ENCODE data around the gene HCFC1R1.
"Not testable (repeated sequence)": the region's sequence is repeated elsewhere in the genome, so short reads cannot be mapped to it uniquely, and the experiment has no call there.

Gene HCFC1R1, protein sequence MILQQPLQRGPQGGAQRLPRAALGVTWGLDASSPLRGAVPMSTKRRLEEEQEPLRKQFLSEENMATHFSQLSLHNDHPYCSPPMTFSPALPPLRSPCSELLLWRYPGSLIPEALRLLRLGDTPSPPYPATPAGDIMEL

DNA sequence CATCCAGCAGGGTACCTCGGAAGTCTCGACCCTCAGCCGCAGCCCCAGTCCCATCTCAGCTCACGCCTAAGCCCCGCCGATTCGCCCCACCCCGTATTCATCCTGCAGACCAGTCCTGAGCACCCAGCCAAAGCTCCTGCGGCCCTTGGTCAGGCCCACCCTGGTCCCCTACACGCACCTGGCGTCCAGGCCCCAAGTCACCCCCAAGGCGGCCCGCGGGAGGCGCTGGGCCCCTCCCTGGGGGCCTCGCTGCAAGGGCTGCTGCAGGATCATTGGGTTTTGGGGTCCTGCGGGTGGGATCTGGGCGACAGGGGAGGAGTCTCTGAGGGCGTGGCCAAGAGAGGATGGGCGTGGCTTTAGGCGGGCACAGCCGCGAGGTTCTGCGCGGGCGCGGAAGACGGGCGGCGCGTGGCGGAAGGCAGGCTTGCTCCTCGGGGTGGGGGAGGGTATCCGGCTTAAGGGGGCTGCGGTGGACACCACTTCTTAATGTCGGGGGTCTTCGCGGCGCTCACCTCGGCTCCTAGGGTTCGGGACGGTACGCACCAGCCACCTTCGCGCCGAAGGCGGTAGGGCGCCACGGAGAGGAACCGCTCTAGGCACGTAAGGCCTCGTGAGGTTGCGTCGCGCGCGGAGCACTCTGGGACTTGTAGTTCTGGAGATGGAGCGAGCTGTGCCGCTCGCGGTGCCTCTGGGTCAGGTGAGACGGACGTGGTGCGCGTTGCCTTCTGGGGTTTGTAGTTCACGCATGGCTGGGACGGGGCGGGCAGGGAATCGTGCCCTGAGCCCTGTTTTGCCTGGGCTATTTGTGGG is at the start of gene HCFC1R1, which contains the start of gene THOC6:
Gene HCFC1R1 (minus strand): TSS at position 274 of the 810 bp plus-strand sequence. CDS start 1 bp downstream, at position 273.
Gene THOC6 (plus strand): TSS at position 367 of the 810 bp plus-strand sequence. CDS start 292 bp downstream, at position 659.
- peak; percentile 98 for DNase-seq (ENCODE audit: low spot score)

DNA sequence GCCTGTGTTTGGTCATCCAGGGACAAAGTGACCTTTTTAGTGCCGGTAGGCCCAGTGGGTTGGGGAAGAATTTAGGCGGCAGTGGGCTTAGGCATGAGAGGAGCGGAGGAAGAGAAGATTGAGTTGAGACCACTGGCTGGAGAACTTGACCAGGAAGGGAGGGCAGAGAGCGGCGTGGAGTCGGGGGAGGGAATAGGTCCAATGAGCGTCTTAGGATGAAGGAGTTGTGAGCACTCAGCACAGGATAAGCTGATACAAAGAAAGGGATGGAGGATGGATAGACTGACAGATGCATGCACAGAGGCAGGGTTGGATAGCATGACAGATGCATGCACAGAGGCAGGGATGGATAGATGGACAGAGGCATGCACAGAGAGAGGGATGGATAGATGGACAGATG is 49.7 kb upstream of the HCFC1R1 start:
- DNase-seq (ENCODE audit: low spot score): no peak

DNA sequence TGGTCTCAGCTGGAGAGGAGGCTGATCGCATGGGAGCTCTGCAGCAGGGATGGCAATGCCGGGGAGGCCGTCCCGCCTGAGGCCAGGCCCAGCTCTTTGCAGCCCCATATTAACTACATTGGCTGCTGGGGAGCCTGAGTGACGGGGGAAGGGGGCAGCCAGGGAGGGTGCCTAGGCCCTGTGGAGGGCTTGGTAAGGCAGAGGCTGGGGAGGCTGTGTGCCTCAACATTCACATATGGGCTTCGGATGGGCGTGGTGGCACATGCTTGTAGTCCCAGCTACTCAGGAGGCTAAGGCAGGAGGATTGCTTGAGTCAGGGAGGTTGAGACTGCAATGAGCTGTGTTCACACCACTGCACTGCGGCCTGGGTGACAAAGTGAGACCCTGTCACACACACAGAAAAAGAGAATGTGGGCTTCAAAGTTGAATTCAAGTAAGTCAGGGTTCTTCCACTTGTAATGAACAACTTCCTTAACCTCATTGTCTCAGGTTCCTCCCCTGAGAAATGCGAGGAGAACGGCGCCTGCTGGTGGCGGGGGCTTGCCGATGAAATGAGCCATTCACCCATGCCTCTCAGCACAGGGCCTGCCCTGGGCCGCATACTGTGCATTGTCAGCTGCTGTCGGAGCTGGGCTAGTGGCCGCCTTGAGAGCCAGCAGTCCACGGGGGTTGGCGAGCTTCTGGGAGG is 49.0 kb upstream of the HCFC1R1 start:
- DNase-seq (ENCODE audit: low spot score): not testable (repeated sequence)

DNA sequence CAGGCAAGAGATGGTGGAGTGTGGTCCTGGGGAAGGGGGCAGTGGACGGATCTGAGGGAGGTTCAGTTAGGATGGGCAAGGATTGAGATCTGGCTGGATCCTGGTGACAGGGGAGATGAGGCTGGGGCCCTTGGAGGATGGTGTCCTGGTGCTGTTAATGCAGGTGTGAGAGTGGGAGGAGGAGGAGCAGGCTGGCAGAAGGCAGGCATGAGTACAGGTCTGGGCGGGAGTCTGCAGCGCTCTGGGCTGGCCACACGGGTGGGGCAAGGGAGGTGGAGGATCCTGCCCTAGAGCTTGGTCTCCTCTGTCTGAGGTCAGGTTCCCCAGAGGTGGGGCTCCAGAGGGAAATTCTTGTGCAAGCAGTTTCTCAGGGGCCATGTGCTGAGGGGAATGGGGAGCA is 48.4 kb upstream of the HCFC1R1 start:
- DNase-seq (ENCODE audit: low spot score): not testable (repeated sequence)

DNA sequence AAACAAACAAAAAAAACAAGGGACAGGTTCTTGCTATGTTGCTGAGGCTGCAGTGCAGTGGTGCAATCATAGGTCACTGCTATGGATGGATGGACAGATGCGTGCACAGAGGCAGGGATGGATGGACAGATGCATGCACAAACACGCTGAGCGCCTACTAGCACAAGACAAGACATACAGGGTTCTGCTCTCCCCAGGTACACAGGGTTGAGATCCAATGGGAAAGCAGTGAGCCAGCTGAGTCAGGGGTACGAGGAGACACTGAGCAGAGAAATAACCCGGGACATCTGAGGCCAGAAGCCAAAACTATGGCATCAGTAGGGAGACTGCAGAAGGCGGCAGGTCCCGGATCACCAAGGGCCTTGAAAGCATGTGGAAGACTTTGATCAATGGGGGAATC is 47.9 kb upstream of the HCFC1R1 start:
- DNase-seq (ENCODE audit: low spot score): no peak

DNA sequence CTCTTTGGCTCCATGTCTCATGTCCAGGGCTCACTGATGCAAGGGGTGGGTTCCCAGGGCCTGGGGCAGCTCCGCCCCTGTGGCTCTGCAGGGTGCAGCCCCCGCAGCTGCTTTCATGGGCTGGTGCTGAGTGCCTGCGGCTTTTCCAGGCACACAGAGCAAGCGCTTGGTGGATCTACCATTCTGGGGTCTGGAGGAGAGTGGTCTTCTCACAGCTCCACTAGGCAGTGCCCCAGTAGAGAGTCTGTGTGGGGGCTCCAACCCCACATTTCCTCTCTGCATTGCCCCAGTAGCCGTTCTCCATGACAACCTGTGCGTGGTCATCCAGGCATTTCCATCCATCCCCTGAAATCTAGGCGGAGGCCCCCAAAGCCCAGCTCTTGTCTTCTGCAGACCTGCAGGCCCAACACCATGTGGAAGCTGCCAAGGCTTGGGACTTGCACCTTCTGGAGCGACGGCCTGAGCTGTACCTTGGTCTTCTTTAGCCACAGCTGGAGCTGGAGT is 46.9 kb upstream of the HCFC1R1 start:
- no peak for DNase-seq (ENCODE audit: low spot score)

DNA sequence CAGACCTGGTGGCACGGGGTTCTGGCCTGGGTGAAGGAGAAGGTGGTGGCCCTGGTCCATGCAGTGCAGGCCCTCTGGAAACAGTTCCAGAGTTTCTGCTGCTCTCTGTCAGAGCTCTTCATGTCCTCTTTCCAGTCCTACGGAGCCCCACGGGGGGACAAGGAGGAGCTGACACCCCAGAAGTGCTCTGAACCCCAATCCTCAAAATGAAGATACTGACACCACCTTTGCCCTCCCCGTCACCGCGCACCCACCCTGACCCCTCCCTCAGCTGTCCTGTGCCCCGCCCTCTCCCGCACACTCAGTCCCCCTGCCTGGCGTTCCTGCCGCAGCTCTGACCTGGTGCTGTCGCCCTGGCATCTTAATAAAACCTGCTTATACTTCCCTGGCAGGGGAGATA is 45.4 kb upstream of the HCFC1R1 start:
- DNase-seq (ENCODE audit: low spot score): not testable (repeated sequence)

DNA sequence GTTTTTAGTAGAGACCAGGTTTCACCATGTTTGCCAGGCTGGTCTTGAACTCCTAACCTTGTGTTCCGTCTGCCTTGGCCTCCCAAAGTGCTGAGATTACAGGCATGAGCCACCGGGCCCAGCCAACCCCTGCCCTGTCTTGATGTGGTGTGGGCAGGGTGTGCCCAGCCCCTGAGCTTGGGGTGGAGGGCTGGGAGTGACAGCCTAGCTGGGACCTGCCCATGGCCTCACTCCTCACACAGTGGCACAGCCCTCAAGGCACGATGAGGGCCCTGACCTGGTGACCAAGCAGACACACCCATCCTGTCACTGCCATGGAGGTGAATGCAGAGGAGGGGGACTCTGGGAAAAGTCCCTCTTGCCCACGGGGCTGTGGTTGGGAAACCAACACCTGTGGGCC is 44.7 kb upstream of the HCFC1R1 start:
- DNase-seq (ENCODE audit: low spot score): no peak

DNA sequence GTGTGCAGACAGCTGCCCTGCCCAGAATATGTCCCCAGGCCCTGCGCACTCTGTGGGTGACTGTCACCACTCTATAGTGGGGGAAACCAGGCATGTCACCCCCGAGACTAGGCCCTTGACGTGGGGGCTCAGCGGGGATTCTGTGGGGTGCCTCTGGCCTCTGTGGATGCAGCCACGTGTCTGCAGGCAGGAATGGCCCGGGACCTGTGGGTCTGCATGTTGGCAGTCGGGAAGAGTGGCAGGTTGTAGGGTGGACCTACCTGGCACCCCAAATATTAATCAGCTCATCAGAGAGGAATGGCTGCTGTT is 42.7 kb upstream of the HCFC1R1 start:
- DNase-seq (ENCODE audit: low spot score): no peak

DNA sequence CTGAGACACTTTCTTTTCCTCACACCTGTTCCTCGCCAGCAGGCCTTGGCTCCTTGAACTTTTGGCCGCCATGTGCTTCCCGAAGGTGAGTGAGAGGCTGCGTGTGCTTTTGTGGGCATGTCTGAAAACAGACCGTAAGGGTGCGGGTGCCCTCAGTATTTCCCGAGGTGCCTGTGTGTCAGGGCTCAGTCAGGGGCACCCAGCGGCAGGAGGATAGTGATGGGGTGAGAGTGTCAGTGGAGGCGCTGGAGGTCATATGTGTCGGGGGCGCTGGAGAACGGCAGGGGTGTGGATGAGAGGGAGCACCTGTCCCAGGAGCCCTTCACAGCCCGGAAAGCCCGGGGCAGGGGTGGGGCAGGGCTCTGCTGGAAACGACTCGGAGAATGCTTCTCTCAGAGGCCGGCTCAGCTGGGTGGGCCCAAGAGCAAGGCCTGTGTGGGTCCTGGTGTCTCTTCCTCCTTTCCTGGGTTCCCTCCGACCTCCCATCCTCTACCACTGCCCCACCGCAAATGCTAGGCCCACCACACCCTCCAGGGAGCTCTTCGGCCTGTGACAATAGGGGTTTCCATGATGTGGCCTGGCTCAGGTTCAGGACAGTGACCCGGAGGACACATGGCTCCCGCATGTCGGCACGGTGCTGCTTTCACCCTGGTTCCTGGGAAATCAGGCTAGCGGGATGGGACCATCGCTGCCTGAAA is 42.1 kb upstream of the HCFC1R1 start:
- no peak for DNase-seq (ENCODE audit: low spot score)

DNA sequence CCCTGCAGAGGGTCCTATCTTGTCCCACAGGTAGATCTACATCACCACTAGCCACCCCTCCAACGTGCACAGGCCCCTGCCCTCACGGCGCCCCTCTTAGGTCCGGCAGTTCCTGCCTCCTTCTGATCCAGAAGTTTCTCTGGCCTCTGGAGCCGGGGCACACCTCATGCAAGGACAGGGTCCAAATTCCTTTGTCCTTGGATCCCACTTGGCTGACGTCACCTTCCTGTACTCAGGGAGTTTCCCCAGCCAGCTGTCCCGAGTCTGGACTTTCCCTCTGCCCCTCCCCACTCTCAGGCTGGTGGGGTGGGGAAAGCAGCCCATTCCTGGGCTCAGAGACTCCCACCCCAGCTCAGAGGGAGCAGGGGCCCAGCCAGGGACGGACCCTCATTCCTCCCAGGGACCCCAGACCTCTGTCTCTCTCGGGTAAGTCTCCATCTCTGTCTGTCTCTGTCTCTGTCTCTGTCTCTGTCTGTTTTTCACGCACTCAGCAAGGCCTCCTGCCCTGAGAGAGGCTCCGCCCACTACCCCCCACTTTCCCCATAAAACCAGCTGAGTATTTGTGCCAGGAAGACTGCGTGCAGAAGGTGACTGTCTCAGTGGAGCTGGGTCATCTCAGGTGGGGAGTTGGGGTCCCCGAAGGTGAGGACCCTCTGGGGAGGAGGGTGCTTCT is 41.5 kb upstream of the HCFC1R1 start, which contains the start of gene IL32:
Gene IL32 (plus strand): TSS at position 572 of the 673 bp plus-strand sequence. CDS start 172 bp downstream, outside the sequence.
- no peak for DNase-seq (ENCODE audit: low spot score)

DNA sequence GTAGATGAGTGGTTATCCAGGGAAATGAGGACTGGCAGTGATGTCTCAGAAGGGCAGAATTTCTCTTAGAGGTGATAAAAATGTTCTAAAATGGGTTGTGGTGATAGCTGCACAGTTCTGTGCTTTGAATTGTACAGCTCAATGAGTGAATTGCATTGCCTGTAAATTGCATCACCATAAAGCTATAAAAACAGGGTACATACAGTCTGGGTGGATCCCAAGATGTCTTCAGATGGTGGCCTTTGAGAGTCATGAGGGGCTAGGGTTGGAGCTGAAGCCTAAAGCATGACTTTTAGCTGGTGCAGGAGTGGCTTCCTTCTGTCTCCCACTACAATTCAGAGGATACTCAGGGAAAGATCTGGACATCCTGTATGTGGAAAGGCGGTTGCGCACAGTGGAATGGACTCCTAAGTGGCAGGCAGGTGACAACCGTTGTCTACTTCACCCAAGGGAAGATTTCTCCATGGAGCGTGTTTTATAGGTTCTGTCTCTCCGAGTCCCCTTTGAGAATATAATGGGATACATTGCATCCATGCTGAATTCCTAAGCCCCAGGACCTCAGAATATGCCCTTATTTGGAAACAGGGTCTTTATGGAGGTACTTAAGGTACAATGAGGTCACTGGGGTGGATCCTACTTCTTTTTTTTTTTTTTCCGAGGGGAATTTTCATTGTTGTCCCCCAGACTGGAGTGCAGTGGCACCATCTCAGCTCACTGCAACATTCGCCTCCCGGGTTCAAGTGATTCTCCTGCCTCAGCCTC is 40.1 kb upstream of the HCFC1R1 start:
- DNase-seq (ENCODE audit: low spot score): no peak

DNA sequence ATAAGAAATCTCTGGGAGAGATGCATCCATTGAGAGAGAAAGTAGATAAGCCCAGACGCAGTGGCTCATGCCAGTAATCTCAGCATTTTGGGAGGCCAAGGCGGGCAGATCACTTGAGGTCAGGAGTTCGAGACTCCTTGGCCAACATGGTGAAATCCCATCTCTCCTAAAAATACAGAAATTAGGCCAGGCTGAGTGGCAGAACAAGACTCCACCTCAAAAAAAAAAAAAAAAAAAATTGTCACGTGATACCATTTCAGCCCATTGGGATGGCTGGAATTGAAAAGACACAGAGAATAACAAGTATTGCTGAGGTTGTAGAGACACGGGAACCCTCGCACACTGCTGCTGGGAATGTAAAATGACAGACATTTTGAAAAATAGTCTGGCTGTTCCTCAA is 38.8 kb upstream of the HCFC1R1 start:
- no peak for DNase-seq (ENCODE audit: low spot score)

DNA sequence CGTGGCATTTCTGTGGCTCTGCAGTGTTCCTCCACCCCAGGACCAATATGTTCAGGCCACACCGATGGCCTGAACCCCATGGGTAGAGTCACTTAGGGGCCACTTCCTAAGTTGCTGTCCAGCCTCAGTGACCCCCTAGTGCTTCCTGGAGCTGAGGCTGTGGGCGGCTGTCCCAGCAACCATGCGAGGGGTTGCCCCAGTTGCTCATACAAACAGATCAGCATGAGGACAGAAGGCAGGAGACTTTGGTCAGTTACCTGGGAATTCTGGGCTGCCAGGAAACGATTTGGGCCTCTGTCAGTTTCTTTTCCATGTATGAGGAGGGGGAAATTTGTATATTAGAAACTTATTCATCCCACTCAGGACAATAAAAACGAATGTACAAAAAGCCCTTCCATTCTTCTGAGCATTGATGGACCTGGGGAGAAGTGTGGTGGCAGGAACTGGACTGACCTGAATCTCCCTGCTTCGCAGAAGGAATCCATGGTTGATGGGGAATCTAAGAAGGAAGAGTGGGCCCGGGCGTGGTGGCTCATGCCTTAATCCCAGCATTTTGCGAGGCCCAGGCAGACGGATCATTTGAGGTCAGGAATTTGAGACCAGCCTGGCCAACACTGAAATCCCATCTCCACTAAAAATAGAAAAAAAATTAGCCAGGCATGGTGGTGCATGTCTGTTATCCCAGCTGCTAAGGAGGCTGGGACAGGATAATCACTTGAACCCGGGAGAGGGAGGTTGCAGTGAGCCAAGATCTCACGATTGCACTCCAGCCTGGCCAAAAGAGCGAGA is 36.8 kb upstream of the HCFC1R1 start:
- no peak for DNase-seq (ENCODE audit: low spot score)

DNA sequence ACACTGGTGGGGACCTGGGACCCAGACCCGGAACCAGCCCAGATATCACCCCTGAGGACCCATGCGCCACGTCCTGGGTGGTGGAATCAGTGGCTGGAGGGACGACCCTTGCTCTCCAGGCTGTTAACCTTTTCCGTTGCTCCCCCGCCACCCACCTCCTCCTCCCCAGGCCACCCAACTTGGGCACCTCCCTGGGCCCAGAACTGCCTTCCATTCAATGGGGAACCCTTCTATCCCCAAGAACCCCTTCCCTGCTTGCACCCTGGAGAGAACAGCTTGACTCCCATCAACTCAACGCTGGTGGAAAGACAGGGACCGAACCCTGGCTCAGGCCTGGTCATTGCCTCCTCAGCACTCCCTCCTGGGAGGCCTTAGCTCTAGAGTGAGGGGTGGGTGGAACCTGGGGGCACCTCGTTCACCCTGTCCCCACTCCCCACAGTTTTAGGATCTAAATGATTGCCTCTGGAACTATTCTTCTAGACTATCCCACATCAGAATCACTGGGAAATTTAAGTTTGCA is 36.0 kb upstream of the HCFC1R1 start:
- DNase-seq (ENCODE audit: low spot score): no peak

DNA sequence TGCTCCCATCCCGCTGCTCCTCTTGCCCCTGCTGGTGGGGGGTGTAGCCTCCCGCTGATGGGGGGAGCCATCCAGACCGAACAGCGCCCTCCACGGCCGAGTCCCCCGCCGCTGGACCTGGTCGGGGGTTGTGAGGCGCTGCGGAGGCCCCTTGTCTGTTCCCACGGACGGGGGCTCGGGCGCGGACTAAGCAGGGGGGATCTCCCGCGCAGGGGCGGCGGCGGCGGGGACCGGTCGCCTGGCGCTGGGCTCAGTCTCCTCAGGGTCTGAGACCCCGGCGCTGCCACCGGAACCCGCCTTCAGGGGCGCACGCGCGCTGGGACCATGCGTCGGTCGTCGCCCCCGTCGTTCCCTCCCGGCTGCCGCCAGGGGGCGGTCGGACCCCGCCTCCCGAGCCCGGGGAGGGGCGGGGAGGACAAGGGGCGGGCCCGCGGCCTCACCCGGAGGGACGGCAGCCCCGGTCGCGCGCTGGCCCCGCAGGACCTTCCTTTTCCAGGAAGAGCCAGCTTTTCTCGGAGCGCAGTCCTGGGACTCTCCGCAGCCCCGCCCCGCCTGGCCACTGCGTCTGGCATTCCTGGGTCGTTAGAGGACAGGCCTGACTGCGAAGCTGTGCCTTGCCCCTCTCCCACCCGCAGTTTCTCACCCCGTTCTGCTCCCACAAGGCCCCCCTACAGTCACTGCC is 35.4 kb upstream of the HCFC1R1 start:
- DNase-seq (ENCODE audit: low spot score): peak; percentile 76

DNA sequence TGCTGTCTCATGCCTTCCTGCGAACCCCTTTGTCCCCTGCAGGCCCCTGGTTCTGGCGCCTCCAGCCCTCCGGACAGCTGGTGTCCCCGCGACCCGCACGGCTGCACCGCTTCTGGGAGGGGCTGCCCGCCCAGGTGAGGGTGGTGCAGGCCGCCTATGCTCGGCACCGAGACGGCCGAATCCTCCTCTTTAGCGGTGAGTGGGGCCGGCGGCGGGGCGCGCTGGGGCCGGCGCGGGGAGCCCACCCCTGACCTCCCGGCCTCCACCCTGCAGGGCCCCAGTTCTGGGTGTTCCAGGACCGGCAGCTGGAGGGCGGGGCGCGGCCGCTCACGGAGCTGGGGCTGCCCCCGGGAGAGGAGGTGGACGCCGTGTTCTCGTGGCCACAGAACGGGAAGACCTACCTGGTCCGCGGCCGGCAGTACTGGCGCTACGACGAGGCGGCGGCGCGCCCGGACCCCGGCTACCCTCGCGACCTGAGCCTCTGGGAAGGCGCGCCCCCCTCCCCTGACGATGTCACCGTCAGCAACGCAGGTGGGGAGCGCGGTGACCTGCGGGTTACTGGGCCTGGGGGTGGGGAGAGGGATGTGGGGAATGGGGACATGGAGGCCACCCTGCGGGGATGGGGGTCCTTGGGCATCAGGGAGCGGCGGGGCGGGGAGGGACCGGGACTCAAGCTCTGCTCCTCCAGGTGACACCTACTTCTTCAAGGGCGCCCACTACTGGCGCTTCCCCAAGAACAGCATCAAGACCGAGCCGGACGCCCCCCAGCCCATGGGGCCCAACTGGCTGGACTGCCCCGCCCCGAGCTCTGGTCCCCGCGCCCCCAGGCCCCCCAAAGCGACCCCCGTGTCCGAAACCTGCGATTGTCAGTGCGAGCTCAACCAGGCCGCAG is 34.6 kb upstream of the HCFC1R1 start:
- DNase-seq (ENCODE audit: low spot score): peak; percentile 8

Measured in hematopoietic multipotent progenitor cell treated with erythropoietin and hydrocortisone succinate and interleukin-3 and kit ligand, for 17 days (in vitro differentiated cells).